Ovary (tissue), 9 donors: ENCODE measurements around the gene DIPK2A. TPM values are rescaled to one million over a fixed set of nuclear protein-coding genes. Genes with fewer than 3 reads are reported as not detected.

Experiments used
- DNase-seq, 5 donors: peaks; one replicate each; pipeline ENCODE4 v3.0.0-alpha.2; 2019 to 2020
- H3K27ac ChIP-seq, 2 donors: fragments of 200-600 bp; one replicate each; pipeline versions ENCODE4 v1.5.1 to v1.8.0; 2019 to 2022
- H3K27me3 ChIP-seq: fragments of 200-600 bp; one replicate; pipeline ENCODE4 v1.8.0; 2022
- H3K36me3 ChIP-seq: fragments of 200-600 bp; sonication (generic); one replicate; pipeline ENCODE4 v1.5.1; 2019
- H3K4me1 ChIP-seq: one replicate; pipeline ENCODE4 v1.8.1; 2013; ENCODE audit warnings: mild to moderate bottlenecking, moderate library complexity; ENCODE audit not compliant: insufficient read depth
- H3K4me3 ChIP-seq: fragments of 200-600 bp; sonication (generic); one replicate; pipeline ENCODE4 v1.5.1; 2017
- H3K9me3 ChIP-seq, 2 donors: fragments of 200-600 bp in 1 of 2; sonication (generic) in 1 of 2; one replicate each; pipeline versions ENCODE4 v1.5.1 to v1.8.1; 2013 to 2019; ENCODE audit warnings: mild to moderate bottlenecking in 1 of 2, moderate library complexity in 1 of 2
- EP300 ChIP-seq: sonication (generic); formaldehyde crosslinking; IDR thresholded peaks from one replicate; pipeline ENCODE4 v1.6.1; 2017; ENCODE audit warnings: antibody characterized with exemption
- POLR2A ChIP-seq: fragments of 450-650 bp; IDR thresholded peaks from one replicate; pipeline ENCODE4 v1.6.1; 2017; ENCODE audit warnings: antibody characterized with exemption, mild to moderate bottlenecking, moderate library complexity
- WGBS, 3 donors: extraction: QIAGEN DNeasy Blood & Tissue Kit in 1 of 3; methylation state at CpG; one replicate each; pipeline versions ENCODE4 v1.1.5 to v1.1.7; 2013 to 2017; 5-methylcytosine and 5-hydroxymethylcytosine counted together
- intact Hi-C, 4 donors: fragments of 100-400 bp; cut with DNase I; formaldehyde crosslinking; loops; one replicate each; pipeline versions ENCODE4 v1.11.0 to v1.15.1; 2022 to 2023
- polyA plus RNA-seq, 2 donors: library from polyadenylated mRNA; stranded (reverse); fragments of 200-250 nt in 1 of 2; fragments of 350-450 nt in 1 of 2; fragmentation: Illumina TruSeq in 1 of 2; extraction: RNeasy Lipid Tissue Mini Kit (QIAGEN cat#74804) in 1 of 2; gene quantifications; one replicate each; pipeline ENCODE4 v1.2.3, GENCODE V29; 2013 to 2014
- total RNA-seq, 7 donors: library from RNA; depleted of rRNA in 2 of 7; stranded (reverse); fragments of >200 nt in 2 of 7; fragmentation: NEBNext Ultra II Directional in 3 of 7; extraction: Animal tissue kit (Norgen Biotek cat#: 25700) in 3 of 7; gene quantifications; one replicate each; pipeline versions ENCODE4 v1.1.0 to v1.2.4, GENCODE V29; 2016 to 2023
- TF ChIP-seq, protein P1 (sequence below), 3 donors: fragments of 450-650 bp in 2 of 3; fragments of 200-600 bp in 1 of 3; IDR thresholded peaks; one replicate each; pipeline versions ENCODE4 v1.5.1 to v1.8.0; 2016 to 2022; ENCODE audit warnings: antibody characterized with exemption in 3 of 3, mild to moderate bottlenecking in 1 of 3
- donor health status: DM: no; HTN: no; CAD: no; lungs with moderate emphysema.
- donor health status: DM: no; HTN: no; CAD: no.
- donor health status: Bipolar disorder and iron deficiency.
- donor health status: DM: yes; HTN: yes; CAD: no.
- donor health status: DM: no; HTN: no; CAD: no.
- donor health status: DM: yes; HTN: yes; CAD: no.

Gene DIPK2A
- total and polyA plus RNA-seq, 9 donors: 17.6 to 50.2 (median 30.7) TPM

GRCh38 chr3:143975554-143976152 is 4.0 kb downstream of the DIPK2A start:
- intact Hi-C loops: no loop called here
- 11 to 23% (median 11%) methylated on average over 3 of the region's 3 CpGs for WGBS, 3 donors
- H3K4me1 ChIP-seq: peaks cover 3% of the 10 kb centered on the region
- DNase-seq: no peak
- TF ChIP-seq, protein P1, sequence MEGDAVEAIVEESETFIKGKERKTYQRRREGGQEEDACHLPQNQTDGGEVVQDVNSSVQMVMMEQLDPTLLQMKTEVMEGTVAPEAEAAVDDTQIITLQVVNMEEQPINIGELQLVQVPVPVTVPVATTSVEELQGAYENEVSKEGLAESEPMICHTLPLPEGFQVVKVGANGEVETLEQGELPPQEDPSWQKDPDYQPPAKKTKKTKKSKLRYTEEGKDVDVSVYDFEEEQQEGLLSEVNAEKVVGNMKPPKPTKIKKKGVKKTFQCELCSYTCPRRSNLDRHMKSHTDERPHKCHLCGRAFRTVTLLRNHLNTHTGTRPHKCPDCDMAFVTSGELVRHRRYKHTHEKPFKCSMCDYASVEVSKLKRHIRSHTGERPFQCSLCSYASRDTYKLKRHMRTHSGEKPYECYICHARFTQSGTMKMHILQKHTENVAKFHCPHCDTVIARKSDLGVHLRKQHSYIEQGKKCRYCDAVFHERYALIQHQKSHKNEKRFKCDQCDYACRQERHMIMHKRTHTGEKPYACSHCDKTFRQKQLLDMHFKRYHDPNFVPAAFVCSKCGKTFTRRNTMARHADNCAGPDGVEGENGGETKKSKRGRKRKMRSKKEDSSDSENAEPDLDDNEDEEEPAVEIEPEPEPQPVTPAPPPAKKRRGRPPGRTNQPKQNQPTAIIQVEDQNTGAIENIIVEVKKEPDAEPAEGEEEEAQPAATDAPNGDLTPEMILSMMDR (IDR thresholded peaks at IDR 0.05): peak in 2 of 3 donors; percentile 35 to 41
- TF ChIP-seq POLR2A: no peak
- H3K9me3 ChIP-seq: no peaks in the 10 kb centered on the region
- H3K27me3 ChIP-seq: no peaks in the 10 kb centered on the region
- no peaks in the 10 kb centered on the region for H3K36me3 ChIP-seq
- H3K27ac ChIP-seq: no peak overlapping the region
- no peak overlapping the region for H3K4me3 ChIP-seq

DNA sequence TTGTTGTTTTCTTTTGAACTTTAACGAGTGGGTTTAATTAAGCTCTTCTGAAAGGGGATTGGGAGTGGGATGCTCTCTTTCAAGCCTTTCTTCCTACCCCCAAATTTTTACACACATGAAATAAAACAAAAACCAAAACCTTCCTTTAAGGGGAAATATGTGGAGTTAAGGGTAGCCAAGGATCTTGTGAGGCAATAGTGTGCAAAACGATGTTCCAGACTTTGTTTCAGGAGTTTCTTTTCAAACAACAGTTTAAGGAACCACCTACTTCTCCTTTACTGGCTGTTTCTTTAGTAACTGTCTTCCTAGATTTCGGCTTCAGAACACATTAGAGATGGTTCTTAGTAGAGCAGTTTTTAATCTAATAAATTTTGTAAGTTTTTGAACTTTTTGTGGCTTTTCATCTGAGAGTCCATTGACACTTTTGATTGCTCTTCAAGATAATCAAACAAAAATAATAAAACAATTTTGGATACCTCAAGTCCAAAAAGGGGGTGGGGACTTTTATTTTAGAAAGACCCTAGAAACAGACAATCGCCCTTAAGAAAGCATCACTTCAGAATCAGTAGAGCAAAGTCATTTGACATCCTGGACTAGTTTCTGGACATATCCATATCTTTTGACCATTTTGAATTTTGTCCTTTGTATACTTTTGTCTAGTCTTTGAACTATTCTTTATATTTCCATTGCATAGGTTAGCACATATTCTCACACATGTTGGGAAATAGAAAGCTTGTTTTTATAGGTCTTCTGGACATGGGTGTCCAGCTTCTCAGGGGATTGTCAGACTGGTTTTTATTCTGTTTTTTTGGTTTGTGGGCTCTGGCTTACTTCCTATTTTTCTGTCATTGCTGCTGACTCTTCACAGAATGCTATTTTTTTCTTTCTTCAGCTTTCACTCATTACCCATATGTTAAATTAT is 6.0 kb downstream of the DIPK2A start:
- H3K9me3 ChIP-seq: no peaks in the 10 kb centered on the region
- DNase-seq: no peak
- H3K27me3 ChIP-seq: no peaks in the 10 kb centered on the region
- intact Hi-C loops: no loop called here
- H3K4me1 ChIP-seq: peaks cover 3% of the 10 kb centered on the region
- H3K36me3 ChIP-seq: no peaks in the 10 kb centered on the region
- no peak overlapping the region for H3K4me3 ChIP-seq
- TF ChIP-seq POLR2A (no peak), EP300 (no peak)
- TF ChIP-seq, protein P1 (IDR thresholded peaks at IDR 0.05): no peak
- H3K27ac ChIP-seq: no peak overlapping the region
- 25 to 30% (median 25%) methylated on average over 4 of the region's 4 CpGs for WGBS, 3 donors

DNA sequence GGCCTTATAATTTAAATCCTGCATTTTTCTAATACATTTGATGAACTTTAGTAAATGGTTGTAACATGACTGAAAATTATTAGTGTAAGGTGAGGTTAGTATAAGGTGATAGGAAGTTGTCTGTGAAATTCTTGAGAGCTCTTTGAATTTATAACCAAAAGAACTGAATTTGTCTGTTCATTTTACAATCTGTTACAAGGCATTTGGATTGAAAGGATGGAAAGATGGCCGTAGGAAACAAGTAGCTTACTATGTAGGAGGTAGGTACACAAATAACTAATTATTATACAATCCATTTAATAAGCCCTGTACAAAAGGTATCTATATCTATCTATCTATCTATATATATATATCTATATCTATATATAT is 6.6 kb downstream of the DIPK2A start:
- no peaks in the 10 kb centered on the region for H3K36me3 ChIP-seq
- no peaks in the 10 kb centered on the region for H3K9me3 ChIP-seq
- intact Hi-C loops: no loop called here
- TF ChIP-seq POLR2A (no peak), EP300 (no peak)
- TF ChIP-seq, protein P1 (IDR thresholded peaks at IDR 0.05): no peak
- H3K4me1 ChIP-seq: peaks cover 3% of the 10 kb centered on the region
- WGBS, 3 donors: 74 to 82% (median 75%) methylated on average over 1 of the region's 1 CpG
- H3K4me3 ChIP-seq: no peak overlapping the region
- DNase-seq: no peak
- no peak overlapping the region for H3K27ac ChIP-seq
- H3K27me3 ChIP-seq: no peaks in the 10 kb centered on the region

- H3K4me1 ChIP-seq: peaks cover 3% of the 10 kb centered on the region
- no peak overlapping the region for H3K4me3 ChIP-seq
- H3K27me3 ChIP-seq: no peaks in the 10 kb centered on the region
These were observed 7.4 kb downstream of the DIPK2A start for GRCh38 chr3:143979041-143979440.

More at GRCh38 chr3:143979041-143979440, 7.4 kb downstream of the DIPK2A start:
- no peaks in the 10 kb centered on the region for H3K36me3 ChIP-seq
- TF ChIP-seq, protein P1 (IDR thresholded peaks at IDR 0.05): no peak
- TF ChIP-seq POLR2A (no peak), EP300 (no peak)
- no peaks in the 10 kb centered on the region for H3K9me3 ChIP-seq
- intact Hi-C loops: no loop called here
- no peak overlapping the region for H3K27ac ChIP-seq
- no peak for DNase-seq
- WGBS, 3 donors: 81 to 82% (median 82%) methylated on average over 2 of the region's 2 CpGs
